GM12801 (cell line): ENCODE data around the gene NKD2.

ENCODE experiments used
- TF ChIP-seq, protein P1 (sequence below): IDR thresholded peaks from one replicate; pipeline ENCODE4 v1.5.1; 2011; ENCODE audit warnings: control low read depth; ENCODE audit not compliant: insufficient read length; ENCODE audit errors: extremely low read depth

Gene NKD2

GRCh38 chr5:962801-963200 lies 45.8 kb upstream of the NKD2 start:
- TF ChIP-seq, protein P1, sequence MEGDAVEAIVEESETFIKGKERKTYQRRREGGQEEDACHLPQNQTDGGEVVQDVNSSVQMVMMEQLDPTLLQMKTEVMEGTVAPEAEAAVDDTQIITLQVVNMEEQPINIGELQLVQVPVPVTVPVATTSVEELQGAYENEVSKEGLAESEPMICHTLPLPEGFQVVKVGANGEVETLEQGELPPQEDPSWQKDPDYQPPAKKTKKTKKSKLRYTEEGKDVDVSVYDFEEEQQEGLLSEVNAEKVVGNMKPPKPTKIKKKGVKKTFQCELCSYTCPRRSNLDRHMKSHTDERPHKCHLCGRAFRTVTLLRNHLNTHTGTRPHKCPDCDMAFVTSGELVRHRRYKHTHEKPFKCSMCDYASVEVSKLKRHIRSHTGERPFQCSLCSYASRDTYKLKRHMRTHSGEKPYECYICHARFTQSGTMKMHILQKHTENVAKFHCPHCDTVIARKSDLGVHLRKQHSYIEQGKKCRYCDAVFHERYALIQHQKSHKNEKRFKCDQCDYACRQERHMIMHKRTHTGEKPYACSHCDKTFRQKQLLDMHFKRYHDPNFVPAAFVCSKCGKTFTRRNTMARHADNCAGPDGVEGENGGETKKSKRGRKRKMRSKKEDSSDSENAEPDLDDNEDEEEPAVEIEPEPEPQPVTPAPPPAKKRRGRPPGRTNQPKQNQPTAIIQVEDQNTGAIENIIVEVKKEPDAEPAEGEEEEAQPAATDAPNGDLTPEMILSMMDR, result no peak

DNA sequence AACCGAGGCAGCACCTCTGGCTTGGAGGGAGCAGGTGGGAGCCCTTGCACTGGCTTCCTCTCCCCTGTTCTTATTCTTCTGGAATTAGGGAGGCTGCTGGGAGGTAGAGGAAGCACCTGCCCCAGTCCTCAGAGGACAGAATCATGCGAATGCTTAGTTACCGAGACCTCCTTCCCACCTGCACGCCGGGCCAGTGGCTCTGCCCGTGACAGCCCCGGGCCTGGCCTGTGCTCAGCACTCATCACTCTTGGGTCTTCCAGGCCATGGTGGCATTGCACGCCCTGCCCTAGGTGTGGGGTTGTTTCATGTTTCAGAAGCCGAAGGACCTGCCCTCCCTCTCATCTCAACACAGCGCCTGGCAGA lies 45.3 kb upstream of the NKD2 start:
- TF ChIP-seq, protein P1, result no peak

DNA sequence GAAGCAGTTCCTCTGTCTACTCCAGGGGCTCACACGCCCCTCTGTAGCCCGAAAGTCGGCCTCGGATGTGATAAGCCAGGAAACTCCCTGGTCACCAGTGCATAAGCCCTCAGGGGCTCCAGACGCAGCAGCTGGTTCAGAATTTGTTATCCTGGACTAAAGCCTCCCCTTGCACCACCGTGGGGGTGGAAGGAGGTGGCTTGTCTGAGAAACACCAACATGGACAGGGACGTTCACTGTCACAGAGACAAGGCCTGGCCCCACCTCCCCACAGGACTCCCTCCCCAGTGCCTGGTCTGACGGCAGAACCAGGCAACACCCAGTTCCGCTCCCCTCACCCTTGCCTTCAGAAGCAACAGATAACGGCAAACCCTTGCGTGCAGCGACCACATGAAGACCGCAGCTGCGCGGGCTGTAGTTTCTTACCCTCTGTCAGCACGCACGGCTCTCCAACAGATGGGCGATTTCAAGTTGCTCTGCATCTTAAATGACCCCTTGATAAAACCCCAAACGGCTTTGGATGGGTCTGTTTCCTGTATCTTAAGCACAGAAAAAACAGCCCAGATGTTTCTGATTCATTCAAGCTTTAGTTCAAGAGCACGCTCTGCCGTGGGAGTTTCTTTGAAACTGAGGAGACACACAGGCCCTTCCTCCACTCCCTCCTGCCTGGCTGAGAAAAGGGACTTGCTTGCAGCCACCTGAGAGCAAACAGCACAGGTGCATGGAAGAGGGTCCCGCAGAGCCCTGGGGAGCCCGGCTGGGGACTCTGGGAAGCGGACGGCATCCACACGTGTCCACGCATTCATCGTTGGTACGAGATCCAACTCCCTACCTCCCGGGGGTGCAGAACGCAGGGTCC lies 44.7 kb upstream of the NKD2 start:
- TF ChIP-seq, protein P1, result no peak

GRCh38 chr5:964821-965220 lies 43.8 kb upstream of the NKD2 start:
- TF ChIP-seq, protein P1, result no peak

GRCh38 chr5:965604-966344 lies 42.8 kb upstream of the NKD2 start:
- TF ChIP-seq, protein P1, result no peak

DNA sequence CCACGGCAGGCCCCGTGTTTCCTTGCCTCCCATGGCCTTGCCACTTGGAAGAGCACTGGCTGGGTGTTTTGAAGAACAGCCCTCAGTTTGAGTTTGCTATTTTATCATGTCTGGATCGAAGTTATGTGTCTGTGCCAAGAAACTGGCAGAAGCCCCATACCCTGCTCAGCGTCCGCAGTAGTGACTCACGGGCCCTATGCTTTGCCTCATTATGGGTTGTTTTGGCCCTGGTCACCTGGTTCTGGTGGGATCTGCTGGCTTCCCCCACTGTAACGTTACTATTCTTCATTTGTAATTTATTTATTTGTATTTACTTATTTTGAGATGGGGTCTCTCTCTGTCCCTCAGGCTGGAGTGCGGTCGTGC lies 42.3 kb upstream of the NKD2 start:
- TF ChIP-seq, protein P1, result no peak

DNA sequence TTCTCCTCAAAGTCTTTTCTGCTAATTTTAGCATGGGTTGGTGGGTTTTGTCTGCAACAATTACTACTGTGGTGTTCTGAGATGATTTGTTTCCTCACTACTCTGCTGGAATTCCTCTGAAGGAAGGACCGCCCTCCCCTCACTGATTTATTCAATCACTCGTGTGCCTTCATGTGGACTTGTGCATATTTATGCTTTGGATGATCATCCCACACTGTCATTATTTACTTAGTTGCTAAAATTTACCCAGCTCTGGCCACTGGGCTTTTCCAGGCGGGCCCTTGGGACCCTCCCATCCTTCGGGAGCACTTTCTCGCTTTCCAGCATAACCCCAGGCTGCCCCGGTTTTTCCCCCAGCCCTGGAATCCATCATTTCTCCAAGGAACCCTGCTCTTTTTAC lies 41.7 kb upstream of the NKD2 start:
- TF ChIP-seq, protein P1, result no peak
